ENCODE data around the gene SVBP. TPM values are rescaled to one million over a fixed set of nuclear protein-coding genes. Genes with fewer than 3 reads are reported as not detected.

Gene SVBP
- total RNA-seq, 1 donor from 2014 or later: 48.1 TPM

DNA sequence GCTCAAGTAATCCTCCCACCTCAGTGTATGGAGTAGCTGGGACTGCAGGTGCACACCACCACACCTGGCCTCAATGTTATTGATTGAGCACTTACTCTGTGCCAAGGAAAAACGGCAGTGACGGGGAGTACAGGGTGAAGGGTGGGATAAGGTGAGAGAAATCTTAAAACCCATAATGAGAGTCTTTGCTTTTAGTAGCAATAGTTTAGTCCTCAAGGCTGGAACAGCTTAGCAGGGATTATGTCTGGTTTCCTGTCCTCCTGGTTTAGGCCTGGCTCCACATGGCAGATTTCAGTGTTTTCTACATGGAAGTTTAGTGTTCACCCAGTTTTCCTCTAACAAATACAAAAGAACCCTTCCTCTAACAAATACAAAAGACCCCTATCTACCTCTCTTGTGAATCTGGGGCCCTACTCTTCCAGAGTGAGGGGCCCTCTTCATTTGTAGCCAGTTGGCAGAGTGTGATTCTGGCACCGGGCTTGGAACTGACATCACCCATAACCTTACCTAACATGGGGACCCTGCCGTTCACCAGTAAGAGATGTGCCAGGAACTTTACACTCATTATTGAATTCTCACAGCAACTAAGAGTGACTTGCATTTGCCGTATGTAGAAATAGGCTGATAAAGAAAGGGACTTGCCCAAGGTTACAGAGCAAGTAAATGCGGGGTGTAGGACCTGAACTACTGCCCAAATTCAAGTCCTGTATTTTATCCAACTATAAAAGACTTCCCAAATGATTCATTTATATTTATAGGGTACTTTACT is 36.1 kb upstream of the SVBP start:
- Mint-ChIP-seq H3K27me3 (ENCODE audit: low read depth) (no peaks in the 10 kb centered on the region), H3K9me3 (peaks cover 36% of the 10 kb centered on the region), H3K4me1 (peaks cover 3% of the 10 kb centered on the region), H3K27ac (no peak overlapping the region), H3K36me3 (peaks cover 62% of the 10 kb centered on the region), H3K4me3 (no peak overlapping the region)
- no peak for DNase-seq (ENCODE audit: low spot score in 2 of 2, unreplicated experiment in 2 of 2)
- TF ChIP-seq, protein P1, sequence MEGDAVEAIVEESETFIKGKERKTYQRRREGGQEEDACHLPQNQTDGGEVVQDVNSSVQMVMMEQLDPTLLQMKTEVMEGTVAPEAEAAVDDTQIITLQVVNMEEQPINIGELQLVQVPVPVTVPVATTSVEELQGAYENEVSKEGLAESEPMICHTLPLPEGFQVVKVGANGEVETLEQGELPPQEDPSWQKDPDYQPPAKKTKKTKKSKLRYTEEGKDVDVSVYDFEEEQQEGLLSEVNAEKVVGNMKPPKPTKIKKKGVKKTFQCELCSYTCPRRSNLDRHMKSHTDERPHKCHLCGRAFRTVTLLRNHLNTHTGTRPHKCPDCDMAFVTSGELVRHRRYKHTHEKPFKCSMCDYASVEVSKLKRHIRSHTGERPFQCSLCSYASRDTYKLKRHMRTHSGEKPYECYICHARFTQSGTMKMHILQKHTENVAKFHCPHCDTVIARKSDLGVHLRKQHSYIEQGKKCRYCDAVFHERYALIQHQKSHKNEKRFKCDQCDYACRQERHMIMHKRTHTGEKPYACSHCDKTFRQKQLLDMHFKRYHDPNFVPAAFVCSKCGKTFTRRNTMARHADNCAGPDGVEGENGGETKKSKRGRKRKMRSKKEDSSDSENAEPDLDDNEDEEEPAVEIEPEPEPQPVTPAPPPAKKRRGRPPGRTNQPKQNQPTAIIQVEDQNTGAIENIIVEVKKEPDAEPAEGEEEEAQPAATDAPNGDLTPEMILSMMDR (IDR thresholded peaks at IDR 0.05; ENCODE audit: unreplicated experiment): no peak

DNA sequence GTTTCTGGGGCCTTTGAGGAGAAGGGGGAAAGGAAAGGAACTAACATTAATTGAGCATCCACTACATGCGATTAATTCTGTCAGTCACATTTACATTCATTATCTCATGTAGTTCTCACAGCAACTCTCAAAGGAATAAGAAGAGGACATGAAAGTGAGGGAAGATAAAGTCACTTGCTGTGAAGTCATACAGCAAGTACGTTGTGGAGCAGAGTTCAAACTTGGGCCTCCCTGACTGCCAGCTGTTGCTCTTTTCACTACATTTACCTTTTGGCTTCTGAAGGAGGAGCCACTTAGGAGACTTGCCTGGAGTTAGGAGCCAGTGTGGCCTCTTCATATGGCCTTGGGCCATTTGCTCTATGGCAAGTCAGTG is 35.4 kb upstream of the SVBP start:
- Mint-ChIP-seq H3K9me3 (peaks cover 29% of the 10 kb centered on the region), H3K36me3 (peaks cover 55% of the 10 kb centered on the region), H3K27me3 (ENCODE audit: low read depth) (no peaks in the 10 kb centered on the region), H3K27ac (no peak overlapping the region), H3K4me3 (no peak overlapping the region), H3K4me1 (peaks cover 6% of the 10 kb centered on the region)
- DNase-seq (ENCODE audit: low spot score in 2 of 2, unreplicated experiment in 2 of 2): no peak
- TF ChIP-seq, protein P1 (IDR thresholded peaks at IDR 0.05; ENCODE audit: unreplicated experiment): no peak

DNA sequence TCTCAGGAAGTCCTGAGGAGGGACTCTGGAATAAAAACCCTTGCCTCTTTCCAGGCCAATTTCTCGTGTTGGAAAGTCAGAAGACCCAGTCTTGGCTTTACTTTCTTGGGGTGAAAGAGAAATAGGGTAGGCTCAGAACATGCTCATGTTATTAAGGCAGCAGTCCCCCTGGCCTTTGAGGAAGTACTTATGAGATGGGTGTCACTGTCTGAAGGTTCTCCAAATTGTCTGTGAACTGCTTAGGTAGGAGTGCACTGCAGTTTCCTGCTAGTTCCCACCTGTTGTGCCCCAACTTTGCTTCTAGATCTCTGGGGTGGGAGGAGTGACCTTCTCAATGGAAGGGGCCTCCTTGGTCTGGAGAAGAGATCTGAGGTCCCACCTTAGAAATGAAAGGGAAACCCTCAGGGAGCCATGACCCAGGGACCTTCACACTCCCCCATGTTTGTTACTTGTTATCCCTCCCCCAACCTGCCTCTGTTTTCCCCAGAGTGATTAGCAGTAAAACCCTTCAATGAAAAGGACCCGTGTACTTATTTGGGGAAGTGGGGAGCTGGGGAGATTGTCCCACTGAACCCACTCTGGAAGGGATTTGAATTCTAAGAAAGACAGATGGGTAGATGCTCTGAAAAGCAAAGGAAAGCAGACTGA is 34.9 kb upstream of the SVBP start:
- peaks cover 11% of the 10 kb centered on the region for H3K4me1 Mint-ChIP-seq
- DNase-seq (ENCODE audit: low spot score in 2 of 2, unreplicated experiment in 2 of 2): no peak
- TF ChIP-seq, protein P1 (IDR thresholded peaks at IDR 0.05; ENCODE audit: unreplicated experiment): no peak
- no peaks in the 10 kb centered on the region for H3K27me3 Mint-ChIP-seq (ENCODE audit: low read depth)
- no peak overlapping the region for H3K4me3 Mint-ChIP-seq
- peaks cover 50% of the 10 kb centered on the region for H3K36me3 Mint-ChIP-seq
- H3K9me3 Mint-ChIP-seq: peaks cover 24% of the 10 kb centered on the region
- H3K27ac Mint-ChIP-seq: no peak overlapping the region

DNA sequence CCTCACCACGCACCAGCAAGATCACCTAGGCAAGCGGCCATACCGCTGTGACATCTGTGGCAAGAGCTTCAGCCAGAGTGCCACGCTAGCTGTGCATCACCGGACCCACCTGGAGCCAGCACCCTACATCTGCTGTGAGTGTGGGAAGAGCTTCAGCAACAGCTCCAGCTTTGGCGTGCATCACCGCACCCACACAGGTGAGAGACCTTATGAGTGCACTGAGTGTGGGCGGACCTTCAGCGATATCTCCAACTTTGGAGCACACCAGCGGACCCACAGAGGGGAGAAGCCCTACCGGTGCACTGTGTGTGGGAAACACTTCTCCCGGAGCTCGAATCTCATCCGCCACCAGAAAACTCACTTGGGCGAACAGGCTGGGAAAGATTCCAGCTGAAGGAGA is 34.2 kb upstream of the SVBP start:
- H3K4me3 Mint-ChIP-seq: no peak overlapping the region
- TF ChIP-seq, protein P1 (IDR thresholded peaks at IDR 0.05; ENCODE audit: unreplicated experiment): no peak
- peaks cover 18% of the 10 kb centered on the region for H3K9me3 Mint-ChIP-seq
- H3K4me1 Mint-ChIP-seq: peaks cover 14% of the 10 kb centered on the region
- DNase-seq (ENCODE audit: low spot score in 2 of 2, unreplicated experiment in 2 of 2): no peak
- H3K27me3 Mint-ChIP-seq (ENCODE audit: low read depth): no peaks in the 10 kb centered on the region
- H3K27ac Mint-ChIP-seq: no peak overlapping the region
- H3K36me3 Mint-ChIP-seq: peaks cover 46% of the 10 kb centered on the region

DNA sequence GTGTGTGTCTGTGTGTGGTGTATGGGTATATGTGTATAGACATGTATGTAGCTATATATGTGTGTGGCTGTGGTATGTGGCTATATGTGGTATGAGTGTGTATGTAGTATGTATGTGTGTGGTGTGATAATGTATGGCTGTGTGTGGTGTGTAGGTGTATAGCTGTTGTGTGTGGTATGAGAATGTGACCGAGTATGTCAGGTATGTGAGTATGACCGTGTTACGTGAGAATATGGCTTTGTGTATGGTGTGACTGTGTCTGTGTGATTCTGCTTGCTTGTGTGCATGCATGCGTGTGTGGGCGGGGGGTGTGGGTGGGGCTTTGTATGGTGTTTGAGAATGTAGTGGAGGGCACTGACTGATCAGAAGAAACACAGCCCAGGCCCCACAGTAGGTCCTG is 32.7 kb upstream of the SVBP start:
- Mint-ChIP-seq H3K27me3 (ENCODE audit: low read depth) (no peaks in the 10 kb centered on the region), H3K27ac (no peak overlapping the region), H3K9me3 (peaks cover 14% of the 10 kb centered on the region), H3K36me3 (peaks cover 43% of the 10 kb centered on the region), H3K4me3 (no peak overlapping the region), H3K4me1 (peaks cover 19% of the 10 kb centered on the region)
- DNase-seq (ENCODE audit: low spot score in 2 of 2, unreplicated experiment in 2 of 2): no peak
- TF ChIP-seq, protein P1 (IDR thresholded peaks at IDR 0.05; ENCODE audit: unreplicated experiment): no peak
